ENCODE measurements around the gene PREB. TPM values are rescaled to one million over a fixed set of nuclear protein-coding genes. Genes with fewer than 3 reads are reported as not detected.
A peak's percentile ranks its signal among the peaks of the same experiment; 100 is the strongest.
"Not testable (repeated sequence)": the region's sequence is repeated elsewhere in the genome, so short reads cannot be mapped to it uniquely, and the experiment has no call there.

Gene PREB
- total RNA-seq, 1 donor from 2014 or later: 14.1 TPM

GRCh38 chr2:27127883-27128667, 6.4 kb downstream of the PREB start:
- H3K4me1 ChIP-seq (ENCODE audit: control insufficient read depth in 3 of 3, insufficient read depth in 3 of 3, low read length in 3 of 3): peaks cover 26 to 33% (median 31%) of the 10 kb centered on the region in 3 donors
- peaks cover 34 to 41% (median 38%) of the 10 kb centered on the region in 3 donors for H3K36me3 ChIP-seq (ENCODE audit: control insufficient read depth in 3 of 3, insufficient read depth in 3 of 3, low read length in 3 of 3)
- H3K27me3 ChIP-seq (ENCODE audit: control insufficient read depth in 3 of 3, insufficient read depth in 3 of 3, low read length in 3 of 3): no peaks in the 10 kb centered on the region
- H3K9ac ChIP-seq (ENCODE audit: low read depth in 1 of 3, low read length in 3 of 3): no peak overlapping the region
- H3K4me3 ChIP-seq (ENCODE audit: low read length in 3 of 3): no peak overlapping the region
- H3K9me3 ChIP-seq (ENCODE audit: control insufficient read depth in 3 of 3, low read length in 3 of 3): no peaks in the 10 kb centered on the region
- H3K27ac ChIP-seq (ENCODE audit: low read depth, low read length): no peak overlapping the region

DNA sequence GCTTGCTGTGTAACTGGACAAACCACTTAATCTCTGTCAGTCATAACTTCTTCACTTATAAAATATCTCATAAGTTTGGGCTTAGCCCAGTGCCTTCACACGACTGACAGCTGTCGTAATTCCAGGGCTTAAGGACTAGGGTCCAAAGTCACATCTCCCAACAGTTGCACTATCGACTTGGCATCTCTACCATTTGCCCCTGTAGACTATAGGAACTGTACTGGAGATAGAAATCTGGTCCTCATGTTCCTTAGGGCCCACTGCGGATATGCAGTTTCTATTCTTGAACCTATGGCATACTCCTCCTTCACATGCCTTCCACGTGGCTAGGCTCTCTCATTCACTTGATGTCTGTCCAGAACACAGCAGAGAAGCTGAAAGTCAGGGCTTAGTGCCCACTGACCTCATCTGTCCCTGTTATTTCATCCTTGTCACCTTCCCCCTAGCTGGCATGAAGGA, 8.2 kb downstream of the PREB start:
- Histone ChIP-seq H3K4me3 (ENCODE audit: low read length in 3 of 3) (peak overlapping the region in 1 of 3 donors; percentile 7), H3K9me3 (ENCODE audit: control insufficient read depth in 3 of 3, low read length in 3 of 3) (no peaks in the 10 kb centered on the region), H3K9ac (ENCODE audit: low read depth in 1 of 3, low read length in 3 of 3) (peak overlapping the region; percentile 7 to 63 (median 30)), H3K36me3 (ENCODE audit: control insufficient read depth in 3 of 3, insufficient read depth in 3 of 3, low read length in 3 of 3) (peaks cover 18 to 23% (median 20%) of the 10 kb centered on the region in 3 donors), H3K27ac (ENCODE audit: low read depth, low read length) (peak overlapping the region; percentile 82), H3K27me3 (ENCODE audit: control insufficient read depth in 3 of 3, insufficient read depth in 3 of 3, low read length in 3 of 3) (no peaks in the 10 kb centered on the region), H3K4me1 (ENCODE audit: control insufficient read depth in 3 of 3, insufficient read depth in 3 of 3, low read length in 3 of 3) (peaks cover 19 to 27% (median 27%) of the 10 kb centered on the region in 3 donors)

DNA sequence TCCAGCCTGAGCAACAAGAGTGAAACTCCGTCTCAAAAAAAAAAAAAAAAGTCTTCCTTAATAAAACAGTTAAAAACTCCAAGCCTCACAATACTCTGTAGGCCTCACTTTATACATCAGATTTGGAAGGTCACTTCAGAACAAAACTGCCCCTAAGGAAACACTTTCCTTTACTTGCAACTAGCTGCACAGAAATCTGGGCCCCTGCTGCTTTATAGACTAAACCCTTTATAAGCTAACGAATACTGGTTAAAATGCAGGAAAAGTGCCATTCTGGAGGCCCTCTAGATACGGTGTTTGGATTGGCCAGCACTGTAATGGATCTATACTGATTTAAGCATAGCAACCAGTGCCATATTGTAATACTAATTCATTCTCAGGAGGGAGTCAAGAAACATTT, 9.3 kb downstream of the PREB start:
- Histone ChIP-seq H3K9me3 (ENCODE audit: control insufficient read depth in 3 of 3, low read length in 3 of 3) (no peaks in the 10 kb centered on the region), H3K4me3 (ENCODE audit: low read length in 3 of 3) (no peak overlapping the region), H3K27me3 (ENCODE audit: control insufficient read depth in 3 of 3, insufficient read depth in 3 of 3, low read length in 3 of 3) (no peaks in the 10 kb centered on the region), H3K4me1 (ENCODE audit: control insufficient read depth in 3 of 3, insufficient read depth in 3 of 3, low read length in 3 of 3) (peaks cover 19 to 27% (median 27%) of the 10 kb centered on the region in 3 donors), H3K27ac (ENCODE audit: low read depth, low read length) (no peak overlapping the region), H3K9ac (ENCODE audit: low read depth in 1 of 3, low read length in 3 of 3) (no peak overlapping the region), H3K36me3 (ENCODE audit: control insufficient read depth in 3 of 3, insufficient read depth in 3 of 3, low read length in 3 of 3) (peaks cover 6 to 13% (median 8%) of the 10 kb centered on the region in 3 donors)

- H3K27me3 ChIP-seq (ENCODE audit: control insufficient read depth in 3 of 3, insufficient read depth in 3 of 3, low read length in 3 of 3): peaks cover 5 to 10% (median 7%) of the 10 kb centered on the region in 3 donors
- peak within 1 kb of the TSS; percentile 53 to 91 (median 79) for H3K4me3 ChIP-seq (ENCODE audit: low read length in 3 of 3)
- H3K9me3 ChIP-seq (ENCODE audit: control insufficient read depth in 3 of 3, low read length in 3 of 3): no peaks in the 10 kb centered on the region
- H3K4me1 ChIP-seq (ENCODE audit: control insufficient read depth in 3 of 3, insufficient read depth in 3 of 3, low read length in 3 of 3): peaks cover 24 to 33% (median 31%) of the 10 kb centered on the region in 3 donors
- peak within 1 kb of the TSS; percentile 52 to 93 (median 85) for H3K9ac ChIP-seq (ENCODE audit: low read depth in 1 of 3, low read length in 3 of 3)
- H3K36me3 ChIP-seq (ENCODE audit: control insufficient read depth in 3 of 3, insufficient read depth in 3 of 3, low read length in 3 of 3): no peaks in the 10 kb centered on the region
- H3K27ac ChIP-seq (ENCODE audit: low read depth, low read length): peak within 1 kb of the TSS; percentile 14
Observed at GRCh38 chr2:27123302-27124150, 10.9 kb downstream of the PREB start, which contains the start of gene ABHD1. TSS of gene ABHD1 (plus strand) at chr2:27123815. CDS start at chr2:27123949, 134 bp downstream.

- Histone ChIP-seq H3K27me3 (ENCODE audit: control insufficient read depth in 3 of 3, insufficient read depth in 3 of 3, low read length in 3 of 3) (peaks cover 10 to 17% (median 12%) of the 10 kb centered on the region in 3 donors), H3K27ac (ENCODE audit: low read depth, low read length) (peak overlapping the region; percentile 14), H3K36me3 (ENCODE audit: control insufficient read depth in 3 of 3, insufficient read depth in 3 of 3, low read length in 3 of 3) (no peaks in the 10 kb centered on the region), H3K4me3 (ENCODE audit: low read length in 3 of 3) (peak overlapping the region; percentile 53 to 91 (median 79)), H3K9ac (ENCODE audit: low read depth in 1 of 3, low read length in 3 of 3) (peak overlapping the region in 2 of 3 donors; percentile 85 to 93), H3K4me1 (ENCODE audit: control insufficient read depth in 3 of 3, insufficient read depth in 3 of 3, low read length in 3 of 3) (peaks cover 29 to 40% (median 36%) of the 10 kb centered on the region in 3 donors), H3K9me3 (ENCODE audit: control insufficient read depth in 3 of 3, low read length in 3 of 3) (no peaks in the 10 kb centered on the region)
Observed at GRCh38 chr2:27122791-27123190, 11.6 kb downstream of the PREB start.

- Histone ChIP-seq H3K4me1 (ENCODE audit: control insufficient read depth in 3 of 3, insufficient read depth in 3 of 3, low read length in 3 of 3) (peaks cover 29 to 40% (median 34%) of the 10 kb centered on the region in 3 donors), H3K27me3 (ENCODE audit: control insufficient read depth in 3 of 3, insufficient read depth in 3 of 3, low read length in 3 of 3) (peaks cover 10 to 19% (median 12%) of the 10 kb centered on the region in 3 donors), H3K4me3 (ENCODE audit: low read length in 3 of 3) (no peak overlapping the region), H3K9ac (ENCODE audit: low read depth in 1 of 3, low read length in 3 of 3) (no peak overlapping the region), H3K9me3 (ENCODE audit: control insufficient read depth in 3 of 3, low read length in 3 of 3) (no peaks in the 10 kb centered on the region), H3K36me3 (ENCODE audit: control insufficient read depth in 3 of 3, insufficient read depth in 3 of 3, low read length in 3 of 3) (no peaks in the 10 kb centered on the region), H3K27ac (ENCODE audit: low read depth, low read length) (no peak overlapping the region)
Observed at GRCh38 chr2:27121906-27122305, 12.5 kb downstream of the PREB start.

- not testable (repeated sequence) for H3K36me3 ChIP-seq (ENCODE audit: control insufficient read depth in 3 of 3, insufficient read depth in 3 of 3, low read length in 3 of 3); H3K27ac ChIP-seq (ENCODE audit: low read depth, low read length); H3K9me3 ChIP-seq (ENCODE audit: control insufficient read depth in 3 of 3, low read length in 3 of 3)
- H3K9ac ChIP-seq (ENCODE audit: low read depth in 1 of 3, low read length in 3 of 3): peak overlapping the region in 2 of 3 donors; percentile 3 to 74
- peak overlapping the region; percentile 71 to 78 (median 76) for H3K4me3 ChIP-seq (ENCODE audit: low read length in 3 of 3)
- peaks cover 21 to 27% (median 21%) of the 10 kb centered on the region in 3 donors for H3K4me1 ChIP-seq (ENCODE audit: control insufficient read depth in 3 of 3, insufficient read depth in 3 of 3, low read length in 3 of 3)
- H3K27me3 ChIP-seq (ENCODE audit: control insufficient read depth in 3 of 3, insufficient read depth in 3 of 3, low read length in 3 of 3): peaks cover 10 to 19% (median 12%) of the 10 kb centered on the region in 3 donors
Observed at GRCh38 chr2:27119330-27119670, 15.1 kb downstream of the PREB start.

GRCh38 chr2:27118525-27119329, 15.7 kb downstream of the PREB start, which contains the start of gene CGREF1:
TSS of gene CGREF1 (minus strand) at chr2:27119128. CDS start at chr2:27104366, 14,762 bp downstream.
- Histone ChIP-seq H3K9me3 (ENCODE audit: control insufficient read depth in 3 of 3, low read length in 3 of 3) (no peaks in the 10 kb centered on the region), H3K27me3 (ENCODE audit: control insufficient read depth in 3 of 3, insufficient read depth in 3 of 3, low read length in 3 of 3) (peaks cover 10 to 19% (median 12%) of the 10 kb centered on the region in 3 donors), H3K4me1 (ENCODE audit: control insufficient read depth in 3 of 3, insufficient read depth in 3 of 3, low read length in 3 of 3) (peaks cover 15 to 21% (median 16%) of the 10 kb centered on the region in 3 donors), H3K27ac (ENCODE audit: low read depth, low read length) (no peak within 1 kb of the TSS), H3K4me3 (ENCODE audit: low read length in 3 of 3) (peak within 1 kb of the TSS; percentile 71 to 78 (median 76)), H3K9ac (ENCODE audit: low read depth in 1 of 3, low read length in 3 of 3) (peak within 1 kb of the TSS in 2 of 3 donors; percentile 43 to 74), H3K36me3 (ENCODE audit: control insufficient read depth in 3 of 3, insufficient read depth in 3 of 3, low read length in 3 of 3) (no peaks in the 10 kb centered on the region)

DNA sequence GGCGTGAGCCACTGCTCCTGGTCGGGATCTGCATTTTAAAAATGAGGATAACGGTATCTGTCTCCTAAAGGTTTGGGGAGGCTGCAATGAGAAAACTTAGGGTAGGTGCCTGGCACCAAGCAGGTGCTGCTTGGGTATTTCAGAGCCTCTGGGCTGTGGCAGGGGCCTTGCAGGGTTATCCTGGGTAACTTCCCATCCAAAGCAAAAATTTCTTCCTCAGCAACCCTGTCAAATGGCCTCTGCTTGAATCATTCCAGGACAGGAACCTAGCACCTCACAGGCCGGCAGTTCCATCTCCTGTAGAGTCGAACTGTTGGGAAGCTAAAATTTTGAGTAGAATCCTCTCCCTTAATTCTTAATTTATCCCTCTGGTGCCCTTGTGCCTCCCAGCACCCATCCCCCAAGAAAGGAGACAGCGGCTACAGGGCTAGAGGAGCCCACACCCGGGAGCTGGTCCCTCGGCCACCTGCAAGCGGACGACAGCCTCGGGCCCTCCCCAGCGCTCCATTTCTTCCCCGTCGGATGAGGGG, 16.4 kb downstream of the PREB start:
- Histone ChIP-seq H3K9me3 (ENCODE audit: control insufficient read depth in 3 of 3, low read length in 3 of 3) (no peaks in the 10 kb centered on the region), H3K4me1 (ENCODE audit: control insufficient read depth in 3 of 3, insufficient read depth in 3 of 3, low read length in 3 of 3) (peaks cover 11 to 16% (median 12%) of the 10 kb centered on the region in 3 donors), H3K36me3 (ENCODE audit: control insufficient read depth in 3 of 3, insufficient read depth in 3 of 3, low read length in 3 of 3) (no peaks in the 10 kb centered on the region), H3K27me3 (ENCODE audit: control insufficient read depth in 3 of 3, insufficient read depth in 3 of 3, low read length in 3 of 3) (peaks cover 10 to 19% (median 12%) of the 10 kb centered on the region in 3 donors), H3K9ac (ENCODE audit: low read depth in 1 of 3, low read length in 3 of 3) (peak overlapping the region in 1 of 3 donors; percentile 74), H3K4me3 (ENCODE audit: low read length in 3 of 3) (peak overlapping the region in 2 of 3 donors; percentile 76 to 78), H3K27ac (ENCODE audit: low read depth, low read length) (no peak overlapping the region)

All from skeletal muscle tissue (tissue), 4 donors.